Measurements from ENCODE around the gene PSMB3. TPM values are rescaled to one million over a fixed set of nuclear protein-coding genes. Genes with fewer than 3 reads are reported as not detected.

Gene PSMB3
- total and polyA plus RNA-seq, 9 of the 15 experiments (the other 6 are each of a cell fraction or from before 2014, with no cell fraction given): 460 to 2,775 (median 574) TPM

DNA sequence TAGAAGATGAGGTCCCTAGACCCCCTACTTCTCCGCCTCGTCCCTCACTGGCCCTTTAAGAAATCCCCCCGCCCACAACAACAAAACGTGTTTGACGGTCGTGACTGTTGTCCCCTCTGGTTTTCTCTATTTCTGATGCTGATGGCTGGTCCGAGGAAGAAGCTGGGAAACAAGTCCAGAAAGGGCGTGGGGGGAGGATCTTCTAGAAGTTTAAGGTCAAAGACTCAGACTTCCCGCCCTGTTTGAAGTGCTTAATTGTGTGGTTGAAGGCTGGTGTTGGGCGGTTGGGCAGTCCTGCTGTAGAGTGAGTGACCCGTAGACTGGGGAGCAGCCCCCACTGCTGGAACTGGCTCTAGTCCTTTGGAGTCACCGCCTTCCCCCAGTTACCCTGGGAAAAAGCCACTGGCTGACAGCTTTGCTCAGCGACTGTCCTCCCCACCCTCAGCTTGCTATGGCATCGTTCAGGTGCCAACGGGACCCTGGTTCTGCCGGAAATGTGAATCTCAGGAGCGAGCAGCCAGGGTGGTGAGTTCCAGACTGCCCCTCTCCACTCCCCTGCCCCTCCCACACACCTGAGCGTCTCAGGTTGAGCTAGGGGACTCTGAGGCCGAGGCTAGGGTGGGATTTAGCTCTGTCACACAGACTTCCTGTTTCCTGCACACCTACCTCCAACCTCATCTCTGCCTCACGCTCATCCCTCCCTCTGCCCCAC lies 45.9 kb upstream of the PSMB3 start (continued):
- TF ChIP-seq, protein P1, sequence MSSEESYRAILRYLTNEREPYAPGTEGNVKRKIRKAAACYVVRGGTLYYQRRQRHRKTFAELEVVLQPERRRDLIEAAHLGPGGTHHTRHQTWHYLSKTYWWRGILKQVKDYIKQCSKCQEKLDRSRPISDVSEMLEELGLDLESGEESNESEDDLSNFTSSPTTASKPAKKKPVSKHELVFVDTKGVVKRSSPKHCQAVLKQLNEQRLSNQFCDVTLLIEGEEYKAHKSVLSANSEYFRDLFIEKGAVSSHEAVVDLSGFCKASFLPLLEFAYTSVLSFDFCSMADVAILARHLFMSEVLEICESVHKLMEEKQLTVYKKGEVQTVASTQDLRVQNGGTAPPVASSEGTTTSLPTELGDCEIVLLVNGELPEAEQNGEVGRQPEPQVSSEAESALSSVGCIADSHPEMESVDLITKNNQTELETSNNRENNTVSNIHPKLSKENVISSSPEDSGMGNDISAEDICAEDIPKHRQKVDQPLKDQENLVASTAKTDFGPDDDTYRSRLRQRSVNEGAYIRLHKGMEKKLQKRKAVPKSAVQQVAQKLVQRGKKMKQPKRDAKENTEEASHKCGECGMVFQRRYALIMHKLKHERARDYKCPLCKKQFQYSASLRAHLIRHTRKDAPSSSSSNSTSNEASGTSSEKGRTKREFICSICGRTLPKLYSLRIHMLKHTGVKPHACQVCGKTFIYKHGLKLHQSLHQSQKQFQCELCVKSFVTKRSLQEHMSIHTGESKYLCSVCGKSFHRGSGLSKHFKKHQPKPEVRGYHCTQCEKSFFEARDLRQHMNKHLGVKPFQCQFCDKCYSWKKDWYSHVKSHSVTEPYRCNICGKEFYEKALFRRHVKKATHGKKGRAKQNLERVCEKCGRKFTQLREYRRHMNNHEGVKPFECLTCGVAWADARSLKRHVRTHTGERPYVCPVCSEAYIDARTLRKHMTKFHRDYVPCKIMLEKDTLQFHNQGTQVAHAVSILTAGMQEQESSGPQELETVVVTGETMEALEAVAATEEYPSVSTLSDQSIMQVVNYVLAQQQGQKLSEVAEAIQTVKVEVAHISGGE (CRISPR knock-in tag; IDR thresholded peaks at IDR 0.05): no peak
- TF ChIP-seq ARID1B (IDR thresholded peaks at IDR 0.05) (no peak), ZBTB7A (IDR thresholded peaks at IDR 0.05; ENCODE audit: borderline replicate concordance, control insufficient read depth, low read depth, low read length) (no peak), SPI1 (IDR thresholded peaks at IDR 0.05; ENCODE audit: borderline replicate concordance, low read depth, low read length) (peak; percentile 76), HMG20A (CRISPR knock-in tag; conservative IDR thresholded peaks at IDR 0.05) (no peak), ETV1 (tag; conservative IDR thresholded peaks at IDR 0.05; ENCODE audit: low read depth) (no peak), SRSF1 (IDR thresholded peaks at IDR 0.05; ENCODE audit: low read depth, low read length) (no peak), ZNF232 (CRISPR knock-in tag; IDR thresholded peaks at IDR 0.05) (no peak), GTF2E2 (tag; IDR thresholded peaks at IDR 0.05) (no peak), ETV5 (CRISPR knock-in tag; IDR thresholded peaks at IDR 0.05; ENCODE audit: low read depth) (no peak), MEF2A (IDR thresholded peaks at IDR 0.05; ENCODE audit: control insufficient read depth, low read depth, low read length) (no peak)
- TF ChIP-seq, protein P2, sequence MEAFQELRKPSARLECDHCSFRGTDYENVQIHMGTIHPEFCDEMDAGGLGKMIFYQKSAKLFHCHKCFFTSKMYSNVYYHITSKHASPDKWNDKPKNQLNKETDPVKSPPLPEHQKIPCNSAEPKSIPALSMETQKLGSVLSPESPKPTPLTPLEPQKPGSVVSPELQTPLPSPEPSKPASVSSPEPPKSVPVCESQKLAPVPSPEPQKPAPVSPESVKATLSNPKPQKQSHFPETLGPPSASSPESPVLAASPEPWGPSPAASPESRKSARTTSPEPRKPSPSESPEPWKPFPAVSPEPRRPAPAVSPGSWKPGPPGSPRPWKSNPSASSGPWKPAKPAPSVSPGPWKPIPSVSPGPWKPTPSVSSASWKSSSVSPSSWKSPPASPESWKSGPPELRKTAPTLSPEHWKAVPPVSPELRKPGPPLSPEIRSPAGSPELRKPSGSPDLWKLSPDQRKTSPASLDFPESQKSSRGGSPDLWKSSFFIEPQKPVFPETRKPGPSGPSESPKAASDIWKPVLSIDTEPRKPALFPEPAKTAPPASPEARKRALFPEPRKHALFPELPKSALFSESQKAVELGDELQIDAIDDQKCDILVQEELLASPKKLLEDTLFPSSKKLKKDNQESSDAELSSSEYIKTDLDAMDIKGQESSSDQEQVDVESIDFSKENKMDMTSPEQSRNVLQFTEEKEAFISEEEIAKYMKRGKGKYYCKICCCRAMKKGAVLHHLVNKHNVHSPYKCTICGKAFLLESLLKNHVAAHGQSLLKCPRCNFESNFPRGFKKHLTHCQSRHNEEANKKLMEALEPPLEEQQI (IDR thresholded peaks at IDR 0.05): no peak
- TF ChIP-seq, protein P3, sequence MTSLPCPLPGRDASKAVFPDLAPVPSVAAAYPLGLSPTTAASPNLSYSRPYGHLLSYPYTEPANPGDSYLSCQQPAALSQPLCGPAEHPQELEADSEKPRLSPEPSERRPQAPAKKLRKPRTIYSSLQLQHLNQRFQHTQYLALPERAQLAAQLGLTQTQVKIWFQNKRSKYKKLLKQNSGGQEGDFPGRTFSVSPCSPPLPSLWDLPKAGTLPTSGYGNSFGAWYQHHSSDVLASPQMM (CRISPR knock-in tag; IDR thresholded peaks at IDR 0.05): no peak
- TF ChIP-seq, protein P4, sequence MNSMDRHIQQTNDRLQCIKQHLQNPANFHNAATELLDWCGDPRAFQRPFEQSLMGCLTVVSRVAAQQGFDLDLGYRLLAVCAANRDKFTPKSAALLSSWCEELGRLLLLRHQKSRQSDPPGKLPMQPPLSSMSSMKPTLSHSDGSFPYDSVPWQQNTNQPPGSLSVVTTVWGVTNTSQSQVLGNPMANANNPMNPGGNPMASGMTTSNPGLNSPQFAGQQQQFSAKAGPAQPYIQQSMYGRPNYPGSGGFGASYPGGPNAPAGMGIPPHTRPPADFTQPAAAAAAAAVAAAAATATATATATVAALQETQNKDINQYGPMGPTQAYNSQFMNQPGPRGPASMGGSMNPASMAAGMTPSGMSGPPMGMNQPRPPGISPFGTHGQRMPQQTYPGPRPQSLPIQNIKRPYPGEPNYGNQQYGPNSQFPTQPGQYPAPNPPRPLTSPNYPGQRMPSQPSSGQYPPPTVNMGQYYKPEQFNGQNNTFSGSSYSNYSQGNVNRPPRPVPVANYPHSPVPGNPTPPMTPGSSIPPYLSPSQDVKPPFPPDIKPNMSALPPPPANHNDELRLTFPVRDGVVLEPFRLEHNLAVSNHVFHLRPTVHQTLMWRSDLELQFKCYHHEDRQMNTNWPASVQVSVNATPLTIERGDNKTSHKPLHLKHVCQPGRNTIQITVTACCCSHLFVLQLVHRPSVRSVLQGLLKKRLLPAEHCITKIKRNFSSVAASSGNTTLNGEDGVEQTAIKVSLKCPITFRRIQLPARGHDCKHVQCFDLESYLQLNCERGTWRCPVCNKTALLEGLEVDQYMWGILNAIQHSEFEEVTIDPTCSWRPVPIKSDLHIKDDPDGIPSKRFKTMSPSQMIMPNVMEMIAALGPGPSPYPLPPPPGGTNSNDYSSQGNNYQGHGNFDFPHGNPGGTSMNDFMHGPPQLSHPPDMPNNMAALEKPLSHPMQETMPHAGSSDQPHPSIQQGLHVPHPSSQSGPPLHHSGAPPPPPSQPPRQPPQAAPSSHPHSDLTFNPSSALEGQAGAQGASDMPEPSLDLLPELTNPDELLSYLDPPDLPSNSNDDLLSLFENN (IDR thresholded peaks at IDR 0.05; ENCODE audit: low read depth in 2 of 2, low read length in 2 of 2): no peak
- TF ChIP-seq, protein P5, sequence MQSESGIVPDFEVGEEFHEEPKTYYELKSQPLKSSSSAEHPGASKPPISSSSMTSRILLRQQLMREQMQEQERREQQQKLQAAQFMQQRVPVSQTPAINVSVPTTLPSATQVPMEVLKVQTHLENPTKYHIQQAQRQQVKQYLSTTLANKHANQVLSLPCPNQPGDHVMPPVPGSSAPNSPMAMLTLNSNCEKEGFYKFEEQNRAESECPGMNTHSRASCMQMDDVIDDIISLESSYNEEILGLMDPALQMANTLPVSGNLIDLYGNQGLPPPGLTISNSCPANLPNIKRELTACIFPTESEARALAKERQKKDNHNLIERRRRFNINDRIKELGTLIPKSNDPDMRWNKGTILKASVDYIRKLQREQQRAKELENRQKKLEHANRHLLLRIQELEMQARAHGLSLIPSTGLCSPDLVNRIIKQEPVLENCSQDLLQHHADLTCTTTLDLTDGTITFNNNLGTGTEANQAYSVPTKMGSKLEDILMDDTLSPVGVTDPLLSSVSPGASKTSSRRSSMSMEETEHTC (IDR thresholded peaks at IDR 0.05): no peak

Measured in K562 (cell line).